ENCODE measurements around the gene SH3PXD2A.
"Not testable (repeated sequence)": the region's sequence is repeated elsewhere in the genome, so short reads cannot be mapped to it uniquely, and the experiment has no call there.

The SH3PXD2A gene

GRCh38 chr10:103832806-103833205 lies 22.6 kb downstream of the SH3PXD2A start:
- DNase-seq (ENCODE audit: low spot score), result no peak

- no peak for DNase-seq (ENCODE audit: low spot score)
Observed at GRCh38 chr10:103829838-103830465, 25.4 kb downstream of the SH3PXD2A start.

- no peak for DNase-seq (ENCODE audit: low spot score)
Observed at GRCh38 chr10:103829278-103829677, 26.1 kb downstream of the SH3PXD2A start.

- DNase-seq (ENCODE audit: low spot score), result no peak
Observed at GRCh38 chr10:103828587-103829197, 26.7 kb downstream of the SH3PXD2A start.

GRCh38 chr10:103828107-103828506 lies 27.3 kb downstream of the SH3PXD2A start:
- DNase-seq (ENCODE audit: low spot score), result no peak

GRCh38 chr10:103826885-103827284 lies 28.5 kb downstream of the SH3PXD2A start:
- no peak for DNase-seq (ENCODE audit: low spot score)

- DNase-seq (ENCODE audit: low spot score), result no peak
Observed at GRCh38 chr10:103824281-103824680, 31.1 kb downstream of the SH3PXD2A start.

- DNase-seq (ENCODE audit: low spot score), result no peak
Observed at GRCh38 chr10:103823706-103824272, 31.6 kb downstream of the SH3PXD2A start.

GRCh38 chr10:103822800-103823199 lies 32.6 kb downstream of the SH3PXD2A start:
- no peak for DNase-seq (ENCODE audit: low spot score)

GRCh38 chr10:103822107-103822716 lies 33.2 kb downstream of the SH3PXD2A start:
- no peak for DNase-seq (ENCODE audit: low spot score)

- no peak for DNase-seq (ENCODE audit: low spot score)
Observed at GRCh38 chr10:103820101-103821062, 35.0 kb downstream of the SH3PXD2A start.

GRCh38 chr10:103819493-103819892 lies 35.9 kb downstream of the SH3PXD2A start:
- no peak for DNase-seq (ENCODE audit: low spot score)

- DNase-seq (ENCODE audit: low spot score), result no peak
Observed at GRCh38 chr10:103818765-103819374, 36.5 kb downstream of the SH3PXD2A start.

GRCh38 chr10:103818105-103818504 lies 37.3 kb downstream of the SH3PXD2A start:
- DNase-seq (ENCODE audit: low spot score), result no peak

GRCh38 chr10:103816431-103816830 lies 38.9 kb downstream of the SH3PXD2A start:
- no peak for DNase-seq (ENCODE audit: low spot score)

GRCh38 chr10:103814626-103815370 lies 40.6 kb downstream of the SH3PXD2A start:
- no peak for DNase-seq (ENCODE audit: low spot score)

- DNase-seq (ENCODE audit: low spot score), result no peak
Observed at GRCh38 chr10:103814105-103814504, 41.3 kb downstream of the SH3PXD2A start.

GRCh38 chr10:103813312-103813711 lies 42.1 kb downstream of the SH3PXD2A start:
- DNase-seq (ENCODE audit: low spot score), result not testable (repeated sequence)

- no peak for DNase-seq (ENCODE audit: low spot score)
Observed at GRCh38 chr10:103812432-103812831, 42.9 kb downstream of the SH3PXD2A start.

GRCh38 chr10:103812004-103812403 lies 43.4 kb downstream of the SH3PXD2A start:
- no peak for DNase-seq (ENCODE audit: low spot score)

GRCh38 chr10:103811463-103811862 lies 43.9 kb downstream of the SH3PXD2A start:
- no peak for DNase-seq (ENCODE audit: low spot score)
